ENCODE measurements around the gene ZBTB25.

Gene ZBTB25

DNA sequence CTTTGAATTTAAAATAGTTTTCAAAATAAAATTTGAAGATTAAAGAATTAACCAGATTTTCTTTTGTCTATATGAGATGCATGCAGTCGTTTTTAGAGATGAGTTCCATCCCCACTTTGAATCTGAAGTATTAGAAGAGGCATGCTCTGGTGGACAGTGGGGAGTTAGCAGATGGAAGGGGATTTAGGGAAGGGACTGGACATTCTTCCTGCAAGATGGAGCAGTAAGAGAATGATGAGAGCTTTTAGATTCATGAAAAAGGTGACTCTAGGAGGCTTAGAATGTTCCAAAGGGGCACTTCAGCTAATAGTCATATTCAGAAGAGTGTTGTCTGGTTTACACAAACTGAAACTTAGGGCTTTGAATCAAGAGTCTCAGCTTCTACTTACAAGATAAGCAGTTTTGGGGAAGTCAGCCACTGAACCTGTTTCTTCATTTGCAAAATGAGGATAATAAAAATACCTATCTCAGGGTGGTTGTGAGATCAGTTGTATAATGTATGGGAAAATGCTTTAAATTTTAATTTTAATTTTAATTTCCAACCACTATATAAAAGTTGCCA lies 4.7 kb upstream of the ZBTB25 start:
- H3K27ac ChIP-seq (ENCODE audit: low read depth, low read length), result peak overlapping the region; percentile 99
- peaks cover 15% of the 10 kb centered on the region for H3K36me3 ChIP-seq (ENCODE audit: low read length)
- peak overlapping the region; percentile 76 for H3K4me2 ChIP-seq (ENCODE audit: low read depth, low read length, poor library complexity, severe bottlenecking)
- H3K27me3 ChIP-seq (ENCODE audit: low read length), result no peaks in the 10 kb centered on the region
- H3K4me3 ChIP-seq (ENCODE audit: insufficient read depth, low read length, poor library complexity, severe bottlenecking), result peak overlapping the region; percentile 78
- peaks cover 25% of the 10 kb centered on the region for H4K20me1 ChIP-seq (ENCODE audit: low read depth, low read length)
- peaks cover 49% of the 10 kb centered on the region for H3F3A ChIP-seq (ENCODE audit: insufficient read depth)
- peaks cover 87% of the 10 kb centered on the region for H3K79me2 ChIP-seq (ENCODE audit: insufficient read depth, low read length)
- TF ChIP-seq EZH2phosphoT487 (conservative IDR thresholded peaks at IDR 0.05; ENCODE audit: low read length) (no peak), CTCF (IDR thresholded peaks at IDR 0.05; ENCODE audit: insufficient read depth, low read length, poor library complexity, severe bottlenecking) (no peak)
- H3K9me2 ChIP-seq (replicated peaks; ENCODE audit: insufficient read depth, low read length), result no peaks in the 10 kb centered on the region
- H3K9ac ChIP-seq (ENCODE audit: low read length), result peak overlapping the region; percentile 99
- no peak overlapping the region for H2AFZ ChIP-seq (ENCODE audit: low read depth, low read length, severe bottlenecking)
- H3K9me3 ChIP-seq (ENCODE audit: insufficient read depth, low read length), result no peaks in the 10 kb centered on the region

DNA sequence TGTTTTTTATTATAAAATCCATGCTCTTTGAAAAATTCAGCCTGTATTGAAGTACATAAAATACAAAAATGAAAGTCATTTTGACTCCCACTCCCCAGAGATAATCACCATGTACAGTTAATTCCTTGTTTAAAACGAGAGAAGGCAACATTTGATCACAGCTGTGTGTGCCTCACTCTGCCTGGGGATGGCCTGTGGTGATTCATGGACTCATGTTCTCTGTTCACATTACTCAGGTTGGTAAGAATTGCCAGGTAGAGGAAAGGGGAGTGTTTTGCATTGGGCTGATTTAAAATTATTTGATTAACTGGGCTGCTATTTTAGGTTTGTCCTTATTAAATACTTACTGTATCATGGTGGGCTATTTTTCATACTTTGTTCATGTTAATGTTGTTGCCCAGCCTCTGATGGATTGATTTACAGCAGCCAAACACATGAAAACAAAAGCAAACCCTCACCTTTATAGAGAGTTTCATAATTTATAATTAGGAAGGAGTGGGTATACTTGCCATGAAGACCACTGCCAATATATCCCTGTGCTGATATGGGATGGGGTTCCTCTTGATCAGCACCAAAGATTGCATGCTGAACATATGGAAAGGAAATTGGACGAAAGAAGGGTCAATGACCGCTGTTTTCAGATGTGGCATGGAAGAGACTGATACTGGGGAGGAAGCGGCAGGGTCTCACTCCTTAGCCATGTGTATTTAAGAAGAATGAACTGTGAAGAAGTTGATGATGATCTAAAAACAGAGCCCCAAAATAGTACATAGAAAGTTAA lies 3.9 kb upstream of the ZBTB25 start:
- Histone ChIP-seq H3K27me3 (ENCODE audit: low read length) (no peaks in the 10 kb centered on the region), H3K9me3 (ENCODE audit: insufficient read depth, low read length) (no peaks in the 10 kb centered on the region), H4K20me1 (ENCODE audit: low read depth, low read length) (peaks cover 17% of the 10 kb centered on the region), H3K9ac (ENCODE audit: low read length) (peak overlapping the region; percentile 99), H3K4me3 (ENCODE audit: insufficient read depth, low read length, poor library complexity, severe bottlenecking) (peak overlapping the region; percentile 78), H3K36me3 (ENCODE audit: low read length) (peaks cover 9% of the 10 kb centered on the region), H3K4me2 (ENCODE audit: low read depth, low read length, poor library complexity, severe bottlenecking) (peak overlapping the region; percentile 76), H3F3A (ENCODE audit: insufficient read depth) (peaks cover 56% of the 10 kb centered on the region), H3K79me2 (ENCODE audit: insufficient read depth, low read length) (peaks cover 86% of the 10 kb centered on the region), H3K27ac (ENCODE audit: low read depth, low read length) (peak overlapping the region; percentile 99), H2AFZ (ENCODE audit: low read depth, low read length, severe bottlenecking) (no peak overlapping the region), H3K9me2 (replicated peaks; ENCODE audit: insufficient read depth, low read length) (no peaks in the 10 kb centered on the region)
- TF ChIP-seq CTCF (IDR thresholded peaks at IDR 0.05; ENCODE audit: insufficient read depth, low read length, poor library complexity, severe bottlenecking) (no peak), EZH2phosphoT487 (conservative IDR thresholded peaks at IDR 0.05; ENCODE audit: low read length) (no peak)

DNA sequence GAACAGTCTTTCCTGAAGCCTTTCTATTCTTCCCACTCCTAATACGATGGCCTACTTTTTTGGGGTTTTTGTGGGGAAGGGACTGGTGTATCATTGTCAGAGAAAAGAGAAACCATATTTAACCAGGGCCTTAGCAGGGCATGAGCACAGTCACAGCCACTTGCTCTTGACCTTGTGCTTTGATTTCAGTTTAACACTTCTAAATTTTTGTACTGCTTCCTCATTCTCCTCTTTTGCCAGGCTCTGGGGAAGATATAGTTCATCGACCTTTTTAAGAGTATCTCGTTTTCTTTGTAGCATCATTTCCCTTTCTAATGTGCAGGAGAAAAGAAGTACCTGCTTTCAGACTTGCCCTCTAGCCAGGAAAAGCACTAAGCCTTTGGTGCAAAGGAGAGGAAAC lies 3.1 kb upstream of the ZBTB25 start:
- H3K27me3 ChIP-seq (ENCODE audit: low read length), result no peaks in the 10 kb centered on the region
- peak overlapping the region; percentile 78 for H3K4me3 ChIP-seq (ENCODE audit: insufficient read depth, low read length, poor library complexity, severe bottlenecking)
- H3F3A ChIP-seq (ENCODE audit: insufficient read depth), result peaks cover 64% of the 10 kb centered on the region
- H2AFZ ChIP-seq (ENCODE audit: low read depth, low read length, severe bottlenecking), result no peak overlapping the region
- H3K9me3 ChIP-seq (ENCODE audit: insufficient read depth, low read length), result no peaks in the 10 kb centered on the region
- TF ChIP-seq EZH2phosphoT487 (conservative IDR thresholded peaks at IDR 0.05; ENCODE audit: low read length), result no peak
- TF ChIP-seq CTCF (IDR thresholded peaks at IDR 0.05; ENCODE audit: insufficient read depth, low read length, poor library complexity, severe bottlenecking), result no peak
- peak overlapping the region; percentile 99 for H3K27ac ChIP-seq (ENCODE audit: low read depth, low read length)
- H3K9me2 ChIP-seq (replicated peaks; ENCODE audit: insufficient read depth, low read length), result no peaks in the 10 kb centered on the region
- peaks cover 6% of the 10 kb centered on the region; the same call in 1 of the 2 replicates for H3K36me3 ChIP-seq (ENCODE audit: low read length)
- peaks cover 86% of the 10 kb centered on the region for H3K79me2 ChIP-seq (ENCODE audit: insufficient read depth, low read length)
- H3K9ac ChIP-seq (ENCODE audit: low read length), result peak overlapping the region; percentile 99
- H3K4me2 ChIP-seq (ENCODE audit: low read depth, low read length, poor library complexity, severe bottlenecking), result peak overlapping the region; percentile 76
- H4K20me1 ChIP-seq (ENCODE audit: low read depth, low read length), result peaks cover 9% of the 10 kb centered on the region; the same call in 1 of the 2 replicates
